Measurements from ENCODE around the gene CDX2.

DNA sequence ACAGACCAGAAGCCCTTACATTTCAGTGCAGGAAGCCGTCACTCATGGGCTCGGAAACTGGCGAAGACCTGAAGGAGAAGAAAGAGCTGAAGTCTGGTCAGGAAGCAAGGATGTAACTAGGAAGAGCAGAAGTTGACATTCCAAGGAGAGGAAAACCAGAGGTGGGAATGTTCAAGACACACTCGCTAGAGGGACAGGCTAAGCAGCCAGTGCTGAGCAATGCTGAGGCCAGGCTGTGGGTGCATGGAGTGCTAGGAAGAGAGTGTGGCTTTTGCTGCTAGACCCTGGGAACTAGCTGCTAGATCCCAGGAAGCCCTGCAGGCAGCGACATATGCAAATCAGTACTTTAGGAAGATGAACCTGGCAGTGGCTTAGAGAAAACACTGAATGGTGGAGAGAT, 31.5 kb upstream of the CDX2 start:
- TF ChIP-seq, protein P1, sequence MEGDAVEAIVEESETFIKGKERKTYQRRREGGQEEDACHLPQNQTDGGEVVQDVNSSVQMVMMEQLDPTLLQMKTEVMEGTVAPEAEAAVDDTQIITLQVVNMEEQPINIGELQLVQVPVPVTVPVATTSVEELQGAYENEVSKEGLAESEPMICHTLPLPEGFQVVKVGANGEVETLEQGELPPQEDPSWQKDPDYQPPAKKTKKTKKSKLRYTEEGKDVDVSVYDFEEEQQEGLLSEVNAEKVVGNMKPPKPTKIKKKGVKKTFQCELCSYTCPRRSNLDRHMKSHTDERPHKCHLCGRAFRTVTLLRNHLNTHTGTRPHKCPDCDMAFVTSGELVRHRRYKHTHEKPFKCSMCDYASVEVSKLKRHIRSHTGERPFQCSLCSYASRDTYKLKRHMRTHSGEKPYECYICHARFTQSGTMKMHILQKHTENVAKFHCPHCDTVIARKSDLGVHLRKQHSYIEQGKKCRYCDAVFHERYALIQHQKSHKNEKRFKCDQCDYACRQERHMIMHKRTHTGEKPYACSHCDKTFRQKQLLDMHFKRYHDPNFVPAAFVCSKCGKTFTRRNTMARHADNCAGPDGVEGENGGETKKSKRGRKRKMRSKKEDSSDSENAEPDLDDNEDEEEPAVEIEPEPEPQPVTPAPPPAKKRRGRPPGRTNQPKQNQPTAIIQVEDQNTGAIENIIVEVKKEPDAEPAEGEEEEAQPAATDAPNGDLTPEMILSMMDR (IDR thresholded peaks at IDR 0.05), result no peak
- TF ChIP-seq POLR2A (IDR thresholded peaks at IDR 0.05) (no peak), EP300 (IDR thresholded peaks at IDR 0.05) (no peak)

All from ovary (tissue), 3 donors.